K562 (cell line): ENCODE data around the gene CPE. TPM values are rescaled to one million over a fixed set of nuclear protein-coding genes. Genes with fewer than 3 reads are reported as not detected.
A peak's percentile ranks its signal among the peaks of the same experiment; 100 is the strongest.

Source experiments
- BACH1 ChIP-seq: fragments of 200-800 bp; sonication (Bioruptor generic); IDR thresholded peaks from 2 replicates; pipeline ENCODE4 v1.6.1; 2016; ENCODE audit warnings: missing genetic modification characterization, missing compliant biosample characterization
- BCLAF1 ChIP-seq, 2 experiments: fragments of 450-650 bp in 1 of 2; IDR thresholded peaks; 2 replicates each; pipeline ENCODE4 v1.6.1; 2011 to 2017; ENCODE audit warnings: low read depth in 2 of 2, antibody characterized with exemption in 1 of 2, borderline replicate concordance in 1 of 2, low read length in 1 of 2, mild to moderate bottlenecking in 1 of 2, mixed read lengths in 1 of 2; ENCODE audit not compliant: control insufficient read depth in 1 of 2
- BMI1 ChIP-seq: fragments of 150-350 bp; IDR thresholded peaks from 2 replicates; pipeline ENCODE4 v1.6.1; 2014; ENCODE audit warnings: low read length
- CBFA2T3 ChIP-seq: fragments of 450-650 bp; IDR thresholded peaks from 2 replicates; pipeline ENCODE4 v1.6.1; 2017
- E2F1 ChIP-seq: sonication (generic); formaldehyde crosslinking; IDR thresholded peaks from 2 replicates; pipeline ENCODE4 v1.8.1; 2023; ENCODE audit warnings: mild to moderate bottlenecking, missing genetic modification reagents, moderate library complexity
- FOS ChIP-seq: IDR thresholded peaks from 3 replicates; pipeline ENCODE4 v1.6.1; 2011; ENCODE audit not compliant: insufficient read length; ENCODE audit errors: extremely low read depth
- KLF16 ChIP-seq: IDR thresholded peaks from 2 replicates; pipeline ENCODE4 v1.6.1; 2016; ENCODE audit warnings: antibody characterized with exemption
- MCM7 ChIP-seq, 2 experiments: fragments of 450-650 bp; IDR thresholded peaks; 2 replicates each; pipeline ENCODE4 v1.6.1; 2016 to 2018
- MTA3 ChIP-seq: fragments of 450-650 bp; formaldehyde crosslinking; IDR thresholded peaks from 2 replicates; pipeline ENCODE4 v1.6.1; 2017; ENCODE audit warnings: mild to moderate bottlenecking, borderline replicate concordance
- NCOA2 ChIP-seq, 2 experiments: fragments of 450-650 bp; IDR thresholded peaks; 2 replicates each; pipeline ENCODE4 v1.6.1; 2018; ENCODE audit warnings: mild to moderate bottlenecking in 2 of 2, moderate library complexity in 1 of 2; ENCODE audit not compliant: partially characterized antibody in 2 of 2
- SNAPC5 ChIP-seq: fragments of 250-450 bp; sonication (Bioruptor Pico); IDR thresholded peaks from 2 replicates; pipeline ENCODE4 v1.8.0; 2021; ENCODE audit warnings: moderate library complexity, mild to moderate bottlenecking, inconsistent platforms
- TEAD2 ChIP-seq: fragments of 450-650 bp; IDR thresholded peaks from 2 replicates; pipeline ENCODE4 v1.6.1; 2016; ENCODE audit warnings: missing genetic modification characterization, control low read depth, missing compliant biosample characterization
- USF1 ChIP-seq: sonication (generic); formaldehyde crosslinking; IDR thresholded peaks from 2 replicates; pipeline ENCODE4 v1.9.0; 2022; ENCODE audit warnings: mild to moderate bottlenecking, missing genetic modification reagents
- ZBTB33 ChIP-seq: sonication (generic); formaldehyde crosslinking; IDR thresholded peaks from 2 replicates; pipeline ENCODE4 v1.8.1; 2023; ENCODE audit warnings: mild to moderate bottlenecking, missing genetic modification reagents
- ZBTB9 ChIP-seq: fragments of 450-650 bp; formaldehyde crosslinking; IDR thresholded peaks from 2 replicates; pipeline ENCODE4 v1.4.0; 2020; ENCODE audit warnings: mild to moderate bottlenecking, moderate library complexity
- polyA plus RNA-seq, 8 experiments: library from polyadenylated mRNA; depleted of rRNA in 4 of 8; stranded (reverse) in 5 of 8; unstranded in 3 of 8; fragments of >200 nt; fragmentation: Nextera tagmentation in 2 of 8; fragmentation: Illumina TruSeq in 1 of 8; extraction: Ambion mirVana in 2 of 8; extraction: Trizol in 1 of 8; gene quantifications; 2 replicates each; pipeline versions ENCODE4 v1.2.1 to v1.2.3, GENCODE V29; 2011 to 2014; ENCODE audit warnings: inconsistent platforms in 1 of 8, missing spikeins in 1 of 8
- total RNA-seq, 7 experiments: library from RNA; depleted of rRNA in 6 of 7; stranded (reverse); fragments of >200 nt in 6 of 7; fragmentation: Illumina TruSeq in 2 of 7; extraction: Trizol in 2 of 7; gene quantifications; 2 replicates each; pipeline versions ENCODE4 v1.2.1 to v1.2.3, GENCODE V29; 2011 to 2021; ENCODE audit warnings: low replicate concordance in 1 of 7

The CPE gene
- total and polyA plus RNA-seq, 9 of the 15 experiments (the other 6 are each of a cell fraction or from before 2014, with no cell fraction given): 0.04 to 0.16 (median 0.06) TPM; not detected in 4

- no peak for TF ChIP-seq BCLAF1 (IDR thresholded peaks at IDR 0.05; ENCODE audit: borderline replicate concordance in 1 of 2, control insufficient read depth in 1 of 2, low read depth in 2 of 2, low read length in 1 of 2)
- TF ChIP-seq MTA3: peak; percentile 81
- TF ChIP-seq CBFA2T3: peak; percentile 90
- no peak for TF ChIP-seq SNAPC5
- TF ChIP-seq ZBTB33 (CRISPR knock-in tag): no peak
- TF ChIP-seq NCOA2 (IDR thresholded peaks at IDR 0.05; ENCODE audit: partially characterized antibody in 2 of 2): peak; percentile 31 to 52
- no peak for TF ChIP-seq BMI1
- TF ChIP-seq USF1 (CRISPR knock-in tag): no peak
- TF ChIP-seq FOS: peak; percentile 61
- no peak for TF ChIP-seq MCM7 (IDR thresholded peaks at IDR 0.05)
- no peak for TF ChIP-seq E2F1
- peak; percentile 66; the same call in 1 of the 2 replicates for TF ChIP-seq BACH1
- no peak for TF ChIP-seq TEAD2
- no peak; the same call in 1 of the 2 replicates for TF ChIP-seq ZBTB9 (CRISPR knock-in tag)
- no peak for TF ChIP-seq KLF16
Measured at GRCh38 chr4:165476214-165477098, 97.6 kb downstream of the CPE start (continued).
